Islet of Langerhans (tissue), 1 donor: ENCODE measurements around the gene EPHB3.

Experiments used
- FAIRE-seq: peaks from one replicate; lab custom pipeline; 2011; peaks lifted over from hg19 to GRCh38; lab: Jason Lieb, UNC

The EPHB3 gene

DNA sequence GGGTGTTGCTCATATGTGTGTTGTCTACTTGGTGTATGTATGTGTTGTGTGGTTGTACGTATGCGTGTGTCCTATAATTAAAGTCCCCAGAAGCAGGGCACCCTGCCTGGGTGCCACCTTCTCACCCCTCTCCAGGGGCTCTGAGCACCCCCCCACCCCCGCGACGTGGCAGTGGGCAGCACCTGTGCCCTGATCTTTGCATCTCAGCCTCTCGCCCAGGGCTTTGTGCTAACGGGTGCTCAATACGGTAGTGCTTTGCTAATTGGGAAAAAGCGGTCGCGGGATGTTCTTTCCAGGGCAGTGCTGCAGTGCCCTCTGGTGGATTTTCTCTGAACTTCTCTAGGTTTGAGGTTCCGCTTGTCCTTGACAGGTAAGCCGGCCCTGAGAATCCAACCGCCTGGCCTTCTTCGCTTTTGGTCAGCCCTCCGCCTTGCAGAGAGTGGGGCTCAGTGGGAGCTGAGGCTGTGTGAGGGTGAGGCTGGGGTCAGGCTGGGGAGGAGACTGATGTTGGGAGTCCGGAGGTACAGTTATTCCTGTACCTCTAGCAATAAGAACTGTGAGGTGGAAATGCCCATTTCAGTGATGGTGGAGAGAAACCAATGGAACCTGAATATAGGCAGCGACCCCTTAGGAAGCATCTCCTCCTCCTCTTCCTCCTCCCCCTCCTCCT lies 17.6 kb upstream of the EPHB3 start:
- no peak for FAIRE-seq

DNA sequence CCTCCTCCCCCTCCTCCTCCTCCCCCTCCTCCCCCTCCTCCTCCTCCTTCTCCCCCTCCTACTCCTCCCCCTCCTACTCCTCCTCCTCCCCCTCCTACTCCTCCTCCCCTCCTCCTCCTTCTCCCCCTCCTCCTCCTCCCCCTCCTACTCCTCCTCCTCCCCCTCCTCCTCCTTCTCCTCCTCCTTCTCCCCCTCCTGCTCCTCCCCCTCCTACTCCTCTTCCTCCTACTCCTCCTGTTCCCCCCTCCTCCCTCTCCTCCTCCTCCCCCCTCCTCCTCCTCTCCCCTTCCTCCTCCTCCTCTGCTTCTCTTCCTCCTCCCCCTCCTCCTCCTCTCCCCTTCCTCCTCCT lies 17.1 kb upstream of the EPHB3 start:
- FAIRE-seq, result no peak

DNA sequence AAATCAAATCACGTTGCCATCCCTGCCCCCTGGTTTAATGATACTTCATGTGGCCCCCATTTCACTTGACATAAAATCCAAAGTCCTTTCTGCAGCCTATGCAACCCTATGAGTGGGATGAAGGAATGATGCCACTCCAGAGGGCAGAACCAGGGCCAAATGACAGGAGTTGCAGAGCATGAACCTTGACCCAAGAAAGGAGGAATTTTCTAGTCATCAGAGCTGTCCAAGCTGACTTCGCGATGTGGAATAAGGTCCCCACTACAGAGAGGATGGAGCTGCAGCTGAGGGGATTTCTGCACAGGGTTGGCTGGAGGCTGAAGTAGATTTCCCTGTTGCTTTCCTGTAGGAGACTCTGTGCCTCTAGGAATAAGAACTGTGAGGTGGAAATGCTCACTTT lies 15.8 kb upstream of the EPHB3 start:
- no peak for FAIRE-seq

DNA sequence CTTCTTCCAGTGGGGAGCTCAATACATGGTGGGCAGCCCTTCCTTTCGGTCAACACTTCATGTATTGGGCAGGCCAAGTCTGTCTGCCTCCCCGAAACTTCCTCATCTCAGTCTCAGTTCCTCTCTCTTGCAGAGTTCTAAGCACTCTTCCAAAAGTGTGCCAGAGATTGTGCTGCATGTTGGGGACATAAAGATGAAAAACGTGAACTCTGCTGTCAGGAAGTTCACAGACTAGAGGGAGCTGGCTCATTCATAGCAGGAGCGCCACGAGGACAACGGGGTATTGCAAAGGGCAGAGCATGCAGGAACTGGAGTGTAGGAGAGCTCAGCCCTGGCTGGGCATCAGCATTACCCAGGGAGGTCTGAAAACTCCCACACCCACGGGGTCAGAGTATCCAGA lies 15.3 kb upstream of the EPHB3 start:
- no peak for FAIRE-seq

DNA sequence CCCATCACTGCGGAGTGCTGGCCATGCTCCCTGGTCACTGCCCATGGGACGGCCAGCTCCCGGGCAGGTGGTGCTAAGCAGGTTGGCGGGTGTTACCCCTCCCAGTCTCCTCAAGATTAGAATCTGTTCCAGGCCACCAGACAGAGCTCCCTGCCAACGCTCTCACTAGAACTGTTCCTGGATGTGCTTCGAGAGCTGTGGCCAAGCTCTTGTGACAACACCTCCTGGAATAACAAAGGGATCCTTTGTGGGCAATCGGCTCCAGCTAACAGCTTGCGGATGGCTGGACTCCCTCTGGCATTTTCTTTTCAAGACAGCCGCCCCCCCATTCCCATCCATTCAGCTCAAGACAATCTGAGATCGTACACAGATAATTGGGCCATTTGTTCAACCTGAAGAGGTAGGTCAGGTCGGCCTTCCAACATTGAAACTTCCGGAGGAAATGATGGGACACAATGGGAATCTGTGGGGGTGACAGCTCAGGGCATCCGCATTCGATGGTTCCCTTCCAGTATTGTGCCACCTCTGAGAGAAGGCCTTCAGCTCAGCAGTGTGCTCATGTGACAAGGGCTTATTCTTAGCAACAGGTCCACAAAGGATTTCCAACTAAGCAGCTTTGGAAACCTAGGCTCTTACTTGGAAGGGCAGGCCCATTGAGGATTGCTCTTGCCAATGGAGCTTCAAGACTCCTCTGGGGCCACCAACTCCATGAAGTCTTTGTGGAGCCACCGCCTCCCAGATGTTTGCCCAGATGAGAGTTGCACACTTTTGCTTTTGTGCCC lies 11.6 kb upstream of the EPHB3 start:
- no peak for FAIRE-seq

DNA sequence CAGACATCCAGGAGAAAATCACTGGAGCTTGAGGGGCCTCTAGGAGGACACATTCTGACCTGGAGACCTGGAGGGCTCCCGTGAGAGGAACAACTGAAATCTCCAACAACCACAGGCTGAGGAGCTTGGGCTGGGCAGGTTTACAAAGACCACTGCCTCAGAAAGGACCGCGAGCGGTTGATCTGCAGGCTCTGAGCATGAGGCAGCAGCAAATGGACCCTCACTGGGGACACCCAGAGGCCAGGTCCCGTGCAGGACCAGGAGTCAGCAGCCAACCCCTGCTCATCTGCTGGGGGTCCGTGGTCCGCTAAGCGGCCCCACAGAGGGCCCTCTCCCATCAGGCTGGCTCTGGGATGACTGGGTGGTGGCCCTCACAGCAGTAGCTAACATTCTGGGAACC lies 10.5 kb upstream of the EPHB3 start:
- no peak for FAIRE-seq

DNA sequence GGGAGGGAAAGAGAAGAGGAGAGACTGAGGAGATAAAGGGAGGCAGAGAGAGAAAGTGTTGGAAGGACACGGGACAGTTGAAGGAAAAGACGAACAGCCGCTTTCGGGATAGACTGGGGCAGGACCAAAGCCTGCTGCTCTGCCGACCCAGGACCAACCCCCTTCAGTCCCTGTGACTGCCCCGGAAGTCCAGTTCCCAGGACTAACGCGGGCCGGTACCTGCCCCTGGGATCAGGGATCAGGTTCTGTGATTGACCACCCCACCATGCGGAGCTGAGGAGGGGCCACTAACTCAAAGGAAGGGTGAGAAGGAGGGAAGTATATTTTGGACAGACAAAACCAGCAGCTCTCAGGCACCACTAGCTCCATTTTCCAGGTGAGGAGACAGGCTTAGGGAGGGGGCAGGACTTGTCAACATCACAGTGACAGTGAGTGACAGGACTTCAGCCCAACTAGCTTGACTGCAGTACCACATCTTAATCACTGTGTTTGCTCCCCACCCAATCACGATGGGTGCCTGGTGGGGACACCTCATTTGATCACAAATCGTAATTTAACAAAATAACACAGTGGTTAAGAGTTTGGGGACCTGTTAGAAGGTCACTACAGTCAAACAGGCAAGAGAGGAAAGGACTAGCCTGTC lies 9.8 kb upstream of the EPHB3 start:
- FAIRE-seq, result no peak

DNA sequence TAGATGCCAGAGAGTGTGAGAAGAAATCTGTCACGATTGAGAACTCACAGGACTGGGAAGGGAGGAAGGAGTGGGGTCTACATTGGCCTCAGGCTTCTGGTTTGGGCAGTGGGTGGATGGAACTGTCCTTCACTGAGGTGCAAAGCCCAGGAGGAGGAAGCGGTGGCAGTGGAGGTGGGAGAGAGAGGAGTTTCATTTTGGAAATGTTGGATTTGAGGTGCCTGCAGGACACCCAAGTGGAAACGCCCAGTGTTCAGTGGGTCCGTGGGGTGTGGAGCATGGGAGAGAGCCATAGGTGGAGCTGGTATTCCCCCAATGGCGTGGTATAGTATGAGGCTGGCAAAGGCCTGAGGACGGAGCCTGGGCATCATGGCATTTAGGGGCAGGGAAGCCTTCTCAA lies 9.3 kb upstream of the EPHB3 start:
- no peak for FAIRE-seq

DNA sequence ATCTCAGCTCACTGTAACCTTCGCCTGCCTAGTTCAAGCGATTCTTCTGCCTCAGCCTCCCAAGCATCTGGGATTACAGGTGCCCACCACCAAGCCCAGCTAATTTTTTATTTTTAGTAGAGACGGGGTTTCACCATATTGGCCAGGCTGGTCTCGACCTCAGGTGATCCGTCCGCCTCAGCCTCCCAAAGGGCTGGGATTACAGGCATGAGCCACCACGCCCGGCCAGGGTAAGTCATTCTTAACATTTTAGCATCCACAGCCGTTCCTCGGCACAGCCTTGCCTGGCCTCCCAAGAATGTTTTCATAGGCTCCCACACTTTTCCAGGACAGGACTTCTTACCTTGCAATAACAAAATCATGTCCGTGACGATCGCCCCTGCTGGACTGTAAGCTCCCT lies 8.7 kb upstream of the EPHB3 start:
- no peak for FAIRE-seq

DNA sequence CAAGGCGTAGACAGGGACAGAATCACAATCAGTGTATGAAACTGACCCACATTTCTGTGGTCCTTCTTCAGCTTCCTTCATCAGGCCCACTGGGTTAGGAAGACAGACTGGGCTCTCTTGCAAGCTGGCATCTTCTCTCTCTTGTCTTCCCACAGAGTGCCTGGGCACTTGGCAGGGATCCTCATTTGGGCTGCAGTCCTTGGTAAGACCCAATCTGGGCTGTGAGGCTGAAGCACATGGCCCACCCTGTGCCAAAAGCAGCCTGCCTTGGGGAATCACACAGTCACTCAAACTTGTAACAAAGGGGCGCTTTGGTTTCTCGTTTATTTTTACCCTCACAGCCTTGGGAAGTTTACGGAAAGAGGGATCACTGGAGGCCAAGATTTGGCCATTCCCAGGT lies 8.2 kb upstream of the EPHB3 start:
- FAIRE-seq, result no peak

DNA sequence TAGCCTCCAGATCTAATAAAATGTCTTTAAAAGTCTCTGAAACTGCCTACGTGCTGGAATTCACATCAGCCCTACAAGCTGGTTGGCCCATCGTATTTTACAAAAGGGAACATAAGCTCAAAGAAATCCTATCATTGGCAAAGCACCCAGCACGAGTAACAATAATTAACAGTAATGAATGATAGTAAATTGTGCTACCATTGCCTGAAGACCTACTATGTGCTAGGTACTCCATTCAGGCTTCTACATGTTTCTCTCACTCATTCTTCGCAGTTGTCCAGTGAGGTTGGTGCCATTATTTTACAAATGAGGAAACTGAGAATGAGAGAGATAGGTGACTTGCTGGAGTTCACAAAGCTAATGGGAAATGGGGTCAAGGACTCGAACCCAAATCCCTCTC lies 7.1 kb upstream of the EPHB3 start:
- no peak for FAIRE-seq

DNA sequence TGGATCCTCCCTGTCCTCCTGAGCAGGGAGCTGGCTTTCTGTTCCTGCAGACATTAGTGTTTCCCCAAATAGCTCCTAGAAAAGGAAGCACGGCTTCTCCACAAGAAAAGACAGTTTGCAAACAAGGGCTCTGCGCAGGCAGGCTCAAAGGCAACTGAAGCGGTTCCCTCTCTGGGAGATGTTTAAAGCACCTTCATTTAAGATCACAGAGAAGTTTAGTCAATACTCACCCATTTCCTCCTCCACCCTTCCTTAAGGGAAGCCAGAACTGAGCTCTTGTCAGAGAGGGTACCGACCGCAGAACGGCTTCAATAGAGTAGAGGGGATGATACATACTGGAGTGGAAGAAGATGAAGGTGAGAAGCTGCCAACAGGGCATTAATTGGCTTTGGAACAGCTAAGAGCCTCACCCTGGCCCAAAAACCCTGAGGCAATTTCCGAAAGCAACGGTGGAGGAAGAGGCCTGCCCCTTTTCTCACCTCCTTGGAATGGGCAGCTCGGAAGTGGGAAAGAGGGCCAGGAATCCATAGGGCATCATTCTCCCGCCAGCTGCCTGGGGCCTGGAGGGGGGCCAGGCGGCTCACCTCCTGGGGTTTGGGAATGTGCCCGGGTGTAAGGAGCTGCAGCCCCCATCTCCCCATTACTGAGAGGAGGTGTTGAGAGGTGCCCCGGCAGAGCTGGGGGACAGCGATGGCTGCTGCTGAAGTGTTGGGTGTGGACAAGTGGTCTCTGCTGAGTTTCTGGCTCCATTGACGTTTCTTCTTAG lies 4.8 kb upstream of the EPHB3 start:
- FAIRE-seq, result no peak

DNA sequence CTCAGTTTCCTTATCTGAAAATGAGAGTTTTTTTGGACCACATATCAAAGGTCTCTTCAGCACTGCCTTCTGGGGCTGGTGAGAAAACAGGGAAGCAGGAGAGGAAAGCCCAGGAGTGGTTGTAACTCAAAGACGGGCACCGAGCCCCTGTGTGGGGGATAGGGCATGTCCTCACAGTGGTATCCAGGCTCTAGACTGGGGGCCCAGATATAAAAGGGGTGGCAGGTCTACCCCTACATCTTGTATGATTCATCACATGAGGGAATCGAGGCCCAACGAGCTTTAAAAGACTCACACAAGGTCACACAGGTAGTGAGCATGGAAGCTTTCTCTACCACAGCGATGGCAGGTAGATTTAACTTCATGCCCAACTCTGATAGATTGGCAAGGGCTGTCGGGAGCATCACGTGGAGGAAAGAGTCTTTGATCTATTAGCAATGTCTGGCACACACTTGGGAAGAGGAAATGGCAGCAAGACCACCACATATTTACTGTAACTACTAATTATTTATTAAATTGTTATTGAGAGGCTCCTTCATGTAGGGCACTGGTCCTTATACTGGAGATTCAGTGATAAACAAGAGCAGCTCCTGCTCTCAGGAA lies 4.1 kb upstream of the EPHB3 start:
- FAIRE-seq, result no peak

DNA sequence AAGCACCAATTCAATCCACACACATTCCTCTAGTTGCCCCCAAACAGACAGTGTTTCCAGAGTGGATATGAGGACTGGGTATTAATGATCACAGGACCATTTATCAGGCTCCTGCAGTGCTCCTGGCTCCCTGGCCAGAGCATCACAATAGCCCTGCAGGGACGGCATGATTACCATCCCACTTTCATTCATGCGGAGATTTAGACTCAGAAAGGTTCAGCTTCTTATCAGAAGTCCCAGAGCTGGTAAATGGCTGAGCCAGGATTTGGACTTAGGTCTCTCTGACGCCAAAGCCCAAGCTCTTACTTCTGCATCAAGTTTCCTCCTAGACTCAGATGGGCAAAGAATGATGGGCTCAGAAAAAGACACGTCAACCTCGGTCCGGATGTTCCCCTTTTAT lies 2.9 kb upstream of the EPHB3 start:
- FAIRE-seq, result no peak

DNA sequence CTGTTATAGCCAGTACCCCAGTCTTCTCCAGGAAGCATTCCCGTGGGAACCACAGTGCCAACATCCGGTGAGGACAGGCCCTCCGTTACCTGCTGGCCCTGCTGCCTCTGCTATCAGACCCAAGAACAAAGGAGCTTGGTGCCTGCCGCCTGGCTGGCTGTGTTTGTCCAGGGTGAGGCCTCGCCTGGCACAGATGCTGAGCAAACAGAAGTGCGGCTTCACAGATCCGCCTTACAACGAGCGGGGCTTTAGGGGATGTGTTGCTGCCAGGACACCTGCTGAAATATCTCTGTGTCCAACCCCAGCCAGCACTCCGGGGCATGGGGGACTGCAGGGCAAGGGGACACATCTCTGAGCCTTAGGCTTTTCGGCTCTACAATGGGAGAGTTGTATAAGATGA lies 2.2 kb upstream of the EPHB3 start:
- FAIRE-seq, result no peak

DNA sequence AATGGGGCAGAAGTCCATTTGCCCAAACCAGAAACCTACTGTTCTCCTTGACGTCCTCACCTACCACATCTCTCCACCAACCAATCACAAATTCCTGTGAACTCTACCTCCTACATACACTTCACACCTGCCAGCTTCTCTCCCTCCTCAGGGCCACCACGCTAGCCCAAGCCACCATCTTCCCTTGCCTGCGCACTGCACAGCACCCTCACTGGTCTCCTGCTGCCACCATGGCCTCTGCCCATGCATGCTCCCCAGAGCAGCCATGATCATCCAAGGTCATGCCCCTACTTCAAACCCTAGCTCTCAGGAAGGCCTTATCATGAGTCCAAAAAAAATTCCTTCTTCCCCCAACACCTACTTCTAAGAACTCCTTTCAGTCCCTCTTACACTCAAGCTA lies 1.1 kb upstream of the EPHB3 start:
- no peak for FAIRE-seq

DNA sequence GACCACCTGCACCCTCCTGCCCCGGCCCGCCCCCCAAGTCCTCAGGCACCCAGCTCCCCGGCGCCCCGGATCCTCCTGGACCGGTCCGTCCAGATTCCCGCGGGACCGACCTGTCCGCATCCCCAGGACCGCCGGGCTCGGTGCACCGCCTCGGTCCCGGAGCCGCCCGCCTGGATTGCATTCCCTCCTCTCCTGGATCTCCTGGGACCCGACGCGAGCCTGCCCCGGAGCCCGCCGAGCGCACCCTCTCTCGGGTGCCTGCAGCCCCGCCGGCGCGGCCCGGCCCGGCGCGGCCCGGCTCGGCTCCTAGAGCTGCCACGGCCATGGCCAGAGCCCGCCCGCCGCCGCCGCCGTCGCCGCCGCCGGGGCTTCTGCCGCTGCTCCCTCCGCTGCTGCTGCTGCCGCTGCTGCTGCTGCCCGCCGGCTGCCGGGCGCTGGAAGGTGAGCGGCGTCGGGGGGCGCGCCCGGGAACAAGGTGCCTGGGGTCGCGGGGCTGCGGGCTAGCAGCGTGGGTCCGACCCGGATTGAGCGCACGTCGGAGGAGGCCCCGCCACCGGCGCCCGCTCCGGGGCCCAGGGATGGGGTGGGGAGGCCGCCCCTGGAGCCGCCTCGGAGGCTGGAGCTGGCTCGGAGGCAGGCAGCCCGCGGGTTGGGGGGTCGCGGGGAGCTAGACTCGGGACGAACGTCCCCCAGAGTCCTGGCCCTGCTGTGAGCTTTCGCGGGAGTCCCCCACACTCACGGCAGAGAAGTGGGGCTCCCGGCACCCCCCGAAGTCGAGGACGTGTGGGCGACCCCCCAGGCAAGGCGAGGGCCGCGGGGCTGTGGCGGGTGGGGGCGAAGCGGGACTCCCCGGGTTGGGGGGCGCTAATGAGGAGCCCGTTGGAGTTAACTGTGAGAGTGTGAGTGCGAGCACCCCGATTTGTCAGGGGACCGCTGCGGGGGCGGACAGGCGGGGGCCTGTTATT lies 610 bp downstream of the EPHB3 start:
- FAIRE-seq, result no peak

DNA sequence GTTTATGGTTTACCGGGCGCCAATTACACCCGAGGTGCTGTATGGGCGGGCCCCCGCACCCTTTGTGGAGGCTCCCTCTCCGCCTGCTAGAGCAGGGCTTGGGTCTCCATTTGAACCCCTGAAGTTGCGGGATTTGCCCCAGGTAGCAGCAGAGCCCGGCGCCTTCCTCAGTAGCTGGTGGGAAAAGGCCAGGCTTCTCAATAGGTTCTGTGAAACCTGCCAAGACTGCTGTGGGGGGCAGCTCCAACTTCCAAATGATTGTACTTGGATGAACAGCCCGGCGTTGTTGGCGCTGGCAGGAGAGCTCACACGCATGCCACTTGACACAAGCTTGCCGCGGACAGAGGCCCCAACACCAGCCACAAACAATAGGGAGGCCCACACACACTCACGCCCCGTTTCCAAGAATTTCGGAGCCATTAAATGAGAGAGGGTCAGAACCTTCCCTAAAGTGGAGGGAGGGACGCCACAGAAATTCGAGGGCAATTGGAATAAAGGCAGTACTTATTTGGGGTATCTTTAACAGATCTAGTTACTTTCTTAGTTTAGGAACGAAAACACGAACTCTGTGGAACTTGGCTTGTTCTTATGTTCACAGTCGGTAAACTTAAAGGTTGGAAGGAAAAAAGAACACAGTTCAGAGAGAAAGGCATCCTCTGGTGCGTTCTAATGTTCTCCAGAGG lies 1.4 kb downstream of the EPHB3 start:
- FAIRE-seq, result no peak

DNA sequence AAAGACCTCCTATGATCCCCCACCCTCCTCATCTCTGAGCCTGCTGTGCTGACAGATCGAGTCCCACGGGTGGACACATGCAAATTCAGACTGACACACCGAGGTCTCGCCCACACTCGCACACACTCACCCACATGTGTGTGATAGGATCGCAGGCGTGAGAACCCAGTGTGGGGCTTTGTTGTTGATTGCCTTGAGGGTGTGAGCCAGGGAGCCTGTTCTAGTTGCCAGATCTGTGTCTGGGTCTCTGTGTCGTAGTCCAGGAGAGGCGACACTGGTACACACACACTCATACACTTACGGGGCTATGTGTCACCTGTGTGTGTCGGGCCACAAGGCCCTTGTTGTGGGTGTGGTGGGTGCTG lies 2.0 kb downstream of the EPHB3 start:
- FAIRE-seq, result no peak

DNA sequence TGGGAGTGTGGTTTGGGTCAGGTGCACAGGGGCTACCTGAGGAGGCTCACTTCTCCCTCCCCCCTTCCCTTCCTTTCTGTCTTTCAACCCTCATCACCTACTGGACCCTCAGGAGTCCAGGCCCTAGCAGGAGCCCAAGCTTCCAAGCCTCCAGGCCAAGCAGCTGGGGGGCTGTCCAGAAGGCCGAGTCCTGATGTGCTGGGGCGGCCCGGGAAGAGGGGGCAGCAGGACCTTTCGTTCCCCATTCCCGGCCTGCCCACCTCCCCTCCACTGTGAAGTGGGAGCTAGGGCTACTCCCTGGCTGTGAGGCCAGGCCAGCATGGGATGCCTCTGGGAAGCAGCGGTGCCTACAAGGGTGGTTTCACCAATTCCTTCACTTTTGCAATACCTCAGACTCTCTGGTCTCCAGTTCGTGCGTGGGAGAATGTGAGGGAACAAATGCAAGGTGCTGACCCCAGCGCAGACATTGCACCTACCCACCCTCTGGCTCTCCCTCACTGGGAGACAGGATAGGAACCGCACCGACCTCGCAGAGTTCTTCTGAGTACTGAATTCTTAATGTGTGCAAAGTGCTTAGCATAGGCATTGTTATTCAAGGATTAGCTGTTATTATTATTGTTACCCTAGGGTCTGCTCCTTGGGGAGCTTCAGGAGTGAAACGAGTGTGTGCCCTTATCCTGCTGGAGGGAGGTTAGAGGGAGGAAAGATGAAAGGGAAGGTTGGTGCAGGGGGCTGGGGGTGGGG lies 2.5 kb downstream of the EPHB3 start:
- FAIRE-seq, result no peak
